NOMO-1 treated with dmso at 0.1 percent for 144 hours (cell line): ENCODE results near the gene DHCR24.
"Not testable (repeated sequence)": the region's sequence is repeated elsewhere in the genome, so short reads cannot be mapped to it uniquely, and the experiment has no call there.

Source experiments
- DNase-seq: peaks from one replicate; lab custom pipeline; 2025; ENCODE audit not compliant: unreplicated experiment; lab: John Stamatoyannopoulos, UW

Gene DHCR24

DNA sequence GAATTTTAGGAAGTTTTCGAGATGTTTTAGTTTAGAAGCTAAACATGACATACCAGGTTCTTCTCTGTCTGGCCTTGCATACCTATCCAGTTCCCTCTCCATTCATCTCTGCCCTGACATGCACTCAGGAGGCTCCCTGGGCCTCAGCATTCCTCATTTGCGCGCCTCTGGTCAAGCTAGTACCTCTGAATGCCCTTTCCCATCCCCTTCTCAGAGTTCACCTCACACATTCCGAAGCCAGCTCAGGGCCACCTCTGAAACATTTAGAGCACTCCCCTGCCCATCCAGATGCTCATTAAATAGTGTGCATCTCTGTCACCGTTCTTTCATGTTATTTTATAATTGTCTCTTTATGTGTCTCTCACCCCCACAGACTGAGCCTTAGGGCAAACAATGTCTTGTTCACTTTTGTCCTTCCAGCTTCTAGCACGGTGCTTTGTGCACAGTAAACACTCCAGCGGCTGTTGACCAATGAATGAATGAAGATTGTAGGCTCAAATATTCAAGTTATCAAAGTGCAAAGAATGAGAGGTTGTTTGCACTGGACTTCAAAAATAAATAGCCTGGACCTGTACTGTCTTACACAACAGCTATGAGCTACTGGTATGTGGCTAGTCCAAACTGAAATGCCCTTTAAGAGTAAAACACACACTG lies 1.2 kb upstream of the DHCR24 start:
- no peak for DNase-seq

DNA sequence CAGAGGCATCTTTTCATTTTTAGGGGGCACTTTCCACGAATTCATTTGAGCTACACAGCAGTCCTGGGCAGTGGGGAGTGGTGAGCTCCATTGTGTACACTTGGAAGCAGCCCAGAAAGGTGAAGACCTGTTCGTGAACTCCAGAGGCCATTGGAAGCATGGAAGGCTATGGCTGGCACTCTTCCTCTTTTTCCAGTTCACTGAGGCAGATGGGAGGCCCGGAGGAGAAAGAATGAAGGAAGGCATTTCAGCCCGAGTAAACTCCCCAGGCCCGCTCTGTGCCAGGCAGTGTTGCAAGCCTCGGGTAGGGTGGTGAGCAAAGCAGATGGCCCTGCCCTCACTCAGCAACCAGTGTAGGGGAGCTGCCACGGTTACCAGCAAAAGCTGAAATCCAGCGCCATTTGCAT lies 673 bp upstream of the DHCR24 start:
- DNase-seq: no peak

DNA sequence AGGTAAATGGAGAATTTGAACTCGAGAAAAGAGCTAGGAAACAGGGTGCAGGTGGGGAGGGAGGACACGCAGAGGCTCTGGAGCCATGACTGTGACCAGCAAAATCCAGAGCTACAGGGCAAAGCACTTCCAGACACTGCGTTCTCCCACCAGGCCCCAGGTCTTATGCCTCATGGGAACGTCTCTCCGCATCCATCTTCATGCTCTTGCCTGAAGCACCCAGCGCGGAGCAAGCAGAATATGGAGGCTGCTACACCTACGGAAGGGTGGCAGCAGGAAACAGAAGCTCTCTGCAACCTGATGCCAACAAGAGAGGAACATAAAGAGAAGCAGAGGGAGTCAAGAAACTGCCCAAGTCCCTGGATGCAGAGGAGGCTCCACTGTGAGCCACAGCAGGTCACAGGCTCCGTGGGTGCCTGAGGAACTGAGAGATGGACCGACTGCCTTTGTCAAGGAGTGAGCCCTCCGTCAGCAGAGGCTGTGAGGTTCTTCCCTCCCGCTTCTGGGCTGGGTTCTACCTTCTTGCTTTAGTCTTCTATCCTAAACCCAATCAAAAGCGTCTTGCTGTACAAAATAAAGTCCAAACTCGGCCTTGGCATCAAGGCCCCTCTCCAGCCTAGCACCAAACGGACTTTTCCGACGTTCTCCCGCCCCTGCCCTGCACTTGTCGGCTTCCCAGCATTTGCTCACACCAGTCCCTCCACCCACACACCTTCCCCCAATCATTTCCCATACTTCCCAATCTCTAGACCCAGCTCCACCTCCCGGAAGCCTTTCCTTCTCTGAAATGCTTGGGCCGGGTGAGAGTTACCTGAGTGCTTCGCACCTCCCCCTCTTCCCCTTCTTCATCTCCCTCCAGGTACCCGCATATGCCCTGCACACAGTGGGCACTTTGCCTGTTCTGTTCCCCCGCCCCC lies 930 bp downstream of the DHCR24 start:
- DNase-seq: no peak

DNA sequence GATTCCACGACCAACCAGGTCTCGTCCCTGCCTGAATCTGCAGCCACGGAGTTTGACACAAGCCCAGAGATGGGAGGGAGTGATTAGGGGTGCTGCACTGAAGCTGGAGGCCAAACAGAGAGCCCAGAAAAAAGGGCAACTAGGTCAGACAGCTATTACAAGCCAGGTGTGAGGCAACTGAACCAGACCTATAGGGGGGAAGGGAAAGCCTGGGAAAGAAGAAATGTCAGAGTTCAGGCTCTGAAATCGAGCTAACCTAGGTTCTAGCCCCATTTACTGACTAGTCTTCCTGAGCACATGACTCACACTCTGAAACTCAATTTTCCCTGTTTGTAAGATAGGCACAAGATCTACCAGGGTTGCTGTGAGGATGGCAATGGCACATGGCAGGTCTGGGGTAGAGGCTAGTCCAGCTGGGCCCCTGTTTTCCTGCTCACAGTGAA lies 1.7 kb downstream of the DHCR24 start:
- DNase-seq: no peak

DNA sequence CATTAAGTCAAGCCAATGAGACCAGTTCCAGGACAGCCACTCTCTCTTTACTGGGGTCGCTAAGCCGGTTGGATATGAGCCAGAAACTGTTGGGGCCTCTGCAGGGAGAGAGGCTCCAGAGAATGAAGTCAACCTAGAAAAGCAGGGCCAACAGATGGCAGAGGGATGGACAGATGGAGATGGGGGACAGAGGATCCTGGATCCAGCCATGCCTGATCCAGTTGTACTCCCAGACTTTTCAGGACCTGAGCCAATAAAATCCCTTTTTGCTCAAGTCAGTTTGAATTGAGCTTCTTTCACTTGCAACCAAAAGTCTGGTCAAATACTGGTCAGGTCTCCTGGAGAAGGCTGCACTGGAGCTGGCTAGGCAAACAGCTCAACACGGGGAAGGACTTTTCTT lies 2.2 kb downstream of the DHCR24 start:
- DNase-seq: no peak

DNA sequence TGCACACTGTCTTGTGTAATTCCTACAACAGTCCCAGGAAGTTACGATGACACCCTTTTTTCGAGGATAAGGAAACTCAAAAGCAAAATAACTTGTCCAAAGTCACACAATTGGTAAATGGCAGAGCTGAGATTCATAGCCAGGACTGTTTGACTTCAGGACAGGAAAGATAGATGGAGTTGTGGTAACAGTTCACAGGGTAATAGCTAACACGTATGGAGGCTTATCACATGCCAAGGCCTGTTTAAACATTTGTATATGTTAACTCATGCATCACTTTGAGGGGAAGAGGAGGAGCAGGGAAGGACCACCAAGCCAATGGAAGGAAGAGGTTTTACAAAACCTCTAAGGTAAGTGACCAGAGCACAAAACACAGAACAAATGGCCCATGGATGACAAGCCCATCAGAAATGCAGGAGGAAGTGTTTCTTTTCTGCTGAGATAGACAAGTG lies 2.8 kb downstream of the DHCR24 start:
- DNase-seq: no peak

DNA sequence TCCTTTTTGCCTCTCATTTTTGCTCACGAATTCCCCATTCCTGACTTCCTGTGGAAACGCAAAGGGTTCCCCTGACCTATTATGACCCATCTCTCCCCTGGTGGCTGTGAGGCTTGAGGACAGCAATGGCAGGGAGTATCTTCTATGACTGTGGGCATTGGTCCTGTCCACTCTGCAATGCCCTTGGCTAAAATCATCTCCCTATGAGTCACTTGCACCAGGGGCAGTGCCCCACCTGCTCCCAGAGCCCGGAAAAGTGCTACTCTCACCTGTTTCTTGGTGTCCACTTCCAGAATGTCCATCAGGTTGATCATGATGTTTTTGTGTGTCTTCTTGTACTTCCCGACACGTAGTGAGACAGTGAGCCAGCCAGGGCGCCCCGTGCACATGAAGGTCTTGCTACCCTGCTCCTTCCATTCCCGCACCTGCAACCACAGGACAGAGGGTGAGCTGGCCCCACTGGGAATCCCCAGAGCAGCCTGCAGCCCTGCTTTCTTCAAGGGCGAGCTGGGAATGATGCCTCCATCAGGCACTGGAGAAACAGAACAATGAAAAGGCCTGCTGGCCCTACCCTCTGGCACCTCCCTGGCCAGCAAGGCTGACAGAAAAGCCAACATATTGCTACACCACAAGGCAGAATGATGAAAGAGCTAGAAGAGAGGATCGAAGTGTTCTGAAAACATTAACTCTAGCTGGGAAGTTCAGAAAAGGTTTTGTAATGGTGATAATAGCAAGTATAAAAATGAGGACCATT lies 3.5 kb downstream of the DHCR24 start:
- no peak for DNase-seq

DNA sequence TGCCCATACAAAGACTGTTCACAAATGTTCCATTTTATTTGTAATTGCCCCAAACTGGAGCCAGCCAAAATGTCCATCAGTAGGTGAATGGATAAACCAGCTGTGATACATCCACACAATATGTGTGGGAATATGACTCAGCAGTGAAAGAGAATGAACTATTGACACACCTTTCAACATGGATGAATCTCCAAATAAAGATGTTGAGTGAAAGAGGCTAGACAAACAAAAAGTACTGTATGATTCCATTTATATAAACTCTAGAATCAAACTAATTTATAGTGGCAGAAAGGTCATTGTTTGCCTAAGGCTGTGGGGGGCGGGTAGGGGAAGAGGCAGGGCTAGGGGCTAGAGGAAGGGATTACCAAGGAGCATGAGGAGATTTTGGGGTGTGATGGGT lies 4.5 kb downstream of the DHCR24 start:
- no peak for DNase-seq

DNA sequence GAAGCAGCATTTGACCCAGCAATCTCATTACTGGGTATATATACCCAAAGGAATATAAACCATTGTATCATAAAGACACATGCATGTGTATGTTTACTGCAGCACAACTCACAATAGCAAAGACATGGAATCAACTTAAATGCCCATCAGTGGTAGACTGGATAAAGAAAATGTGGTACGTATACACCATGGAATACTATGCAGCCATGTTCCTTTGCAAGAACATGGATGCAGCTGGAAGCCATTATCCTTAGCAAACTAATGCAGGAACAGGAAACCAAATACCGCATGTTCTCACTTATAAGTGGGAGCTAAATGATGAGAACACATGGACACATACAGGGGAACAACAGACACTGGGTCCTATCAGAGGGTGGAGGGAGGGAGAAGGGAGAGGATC lies 5.4 kb downstream of the DHCR24 start:
- not testable (repeated sequence) for DNase-seq

DNA sequence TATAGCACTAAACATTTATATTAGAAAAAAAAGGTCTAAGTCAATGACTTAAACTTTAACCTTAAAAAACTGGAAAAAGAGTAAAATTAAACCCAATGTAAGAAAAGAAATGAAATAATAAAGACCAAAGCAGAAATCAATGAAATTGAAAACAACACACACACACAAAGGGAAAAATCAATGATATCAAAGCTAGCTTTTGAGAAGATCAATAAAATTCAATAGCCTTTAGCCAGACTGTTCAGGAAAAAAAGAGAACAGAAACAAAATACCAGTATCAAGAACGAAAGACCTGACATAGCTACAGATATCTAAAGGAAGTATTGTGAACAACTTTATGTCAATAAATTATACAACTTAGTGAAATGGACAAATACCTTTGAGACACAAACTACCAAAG lies 7.1 kb downstream of the DHCR24 start:
- DNase-seq: no peak

DNA sequence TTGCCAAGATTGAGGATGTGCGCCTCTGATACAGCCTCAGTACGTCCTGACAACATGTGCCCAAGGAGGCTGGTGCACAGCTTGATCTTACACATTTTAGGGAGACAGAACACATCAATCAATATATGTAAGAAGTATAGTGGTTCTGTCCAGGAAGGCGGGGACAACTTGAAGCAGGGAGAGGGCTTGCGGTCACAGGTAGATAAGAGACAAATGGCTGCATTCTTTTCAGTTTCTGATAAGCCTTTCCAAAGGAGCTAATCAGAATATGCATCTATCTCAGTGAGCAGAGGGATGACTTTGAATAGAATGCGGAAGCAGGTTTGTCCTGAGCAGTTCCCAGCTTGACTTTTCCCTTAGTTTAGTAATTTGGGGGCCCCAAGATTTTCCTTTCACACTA lies 10.2 kb downstream of the DHCR24 start:
- DNase-seq: no peak

DNA sequence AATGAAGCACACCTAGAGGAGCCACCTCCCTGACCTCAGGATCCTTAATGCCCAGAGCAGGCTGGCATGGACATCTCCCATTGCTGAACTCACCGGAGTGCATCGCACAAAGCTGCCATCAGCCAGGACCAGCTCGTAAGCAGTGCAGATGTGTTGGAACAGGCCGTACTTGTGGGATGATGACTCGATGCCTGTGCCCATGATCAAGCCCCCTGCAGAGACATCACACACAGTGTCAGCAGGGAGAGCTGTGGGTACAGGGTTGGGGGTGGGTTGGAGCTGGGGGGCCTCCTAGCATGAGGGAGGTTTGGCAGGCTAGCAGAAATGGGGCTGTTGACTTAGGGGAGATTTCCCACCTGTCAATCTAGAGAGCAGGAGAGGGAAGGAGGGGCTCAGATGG lies 12.0 kb downstream of the DHCR24 start:
- DNase-seq: no peak

DNA sequence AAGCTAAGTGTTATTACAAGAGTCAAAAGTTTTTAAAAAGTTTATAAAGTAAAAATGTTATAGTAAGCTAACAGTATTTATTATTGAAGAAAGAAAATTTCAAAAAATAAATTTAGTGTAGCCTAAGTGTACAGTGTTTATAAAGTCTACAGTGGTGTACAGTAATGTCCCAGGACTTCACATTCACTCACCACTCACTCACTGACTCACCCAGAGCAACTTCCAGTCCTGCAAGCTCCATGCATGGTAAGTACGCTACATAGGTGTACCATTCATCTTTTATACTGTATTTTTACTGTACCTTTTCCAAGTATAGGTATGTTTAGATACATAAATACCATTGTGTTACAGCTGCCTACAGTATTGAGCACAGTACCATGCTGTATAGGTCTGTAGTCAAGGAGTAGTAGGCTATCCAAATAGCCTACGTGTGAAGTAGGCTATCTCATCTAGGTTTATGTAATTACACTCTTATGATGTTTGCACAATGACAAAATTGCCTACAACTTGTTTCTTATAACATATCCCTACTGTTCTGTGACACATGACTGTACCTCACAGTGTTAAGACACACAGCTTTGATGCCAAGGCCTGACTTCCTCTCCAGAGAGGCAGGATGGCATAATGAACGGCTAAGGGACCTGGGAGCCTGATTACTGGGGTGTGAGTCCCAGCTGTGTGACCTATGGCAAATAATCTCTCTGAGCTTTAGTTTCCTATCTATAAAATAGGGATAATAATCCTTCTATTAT lies 12.7 kb downstream of the DHCR24 start:
- DNase-seq: no peak

DNA sequence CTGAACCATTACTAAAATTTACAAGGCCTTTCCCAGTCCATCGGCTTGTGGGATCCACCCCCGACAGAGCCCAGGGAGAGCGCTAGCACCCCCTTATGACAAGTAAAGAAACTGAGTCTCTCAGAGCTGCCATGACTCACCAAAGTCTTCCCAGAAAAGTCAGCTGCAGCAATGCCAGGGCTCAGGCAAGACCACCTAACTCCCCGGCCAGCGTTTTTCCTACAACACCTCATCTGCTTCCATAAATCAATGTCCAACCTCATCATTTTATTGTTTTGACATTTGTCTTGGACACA lies 15.0 kb downstream of the DHCR24 start:
- DNase-seq: no peak

DNA sequence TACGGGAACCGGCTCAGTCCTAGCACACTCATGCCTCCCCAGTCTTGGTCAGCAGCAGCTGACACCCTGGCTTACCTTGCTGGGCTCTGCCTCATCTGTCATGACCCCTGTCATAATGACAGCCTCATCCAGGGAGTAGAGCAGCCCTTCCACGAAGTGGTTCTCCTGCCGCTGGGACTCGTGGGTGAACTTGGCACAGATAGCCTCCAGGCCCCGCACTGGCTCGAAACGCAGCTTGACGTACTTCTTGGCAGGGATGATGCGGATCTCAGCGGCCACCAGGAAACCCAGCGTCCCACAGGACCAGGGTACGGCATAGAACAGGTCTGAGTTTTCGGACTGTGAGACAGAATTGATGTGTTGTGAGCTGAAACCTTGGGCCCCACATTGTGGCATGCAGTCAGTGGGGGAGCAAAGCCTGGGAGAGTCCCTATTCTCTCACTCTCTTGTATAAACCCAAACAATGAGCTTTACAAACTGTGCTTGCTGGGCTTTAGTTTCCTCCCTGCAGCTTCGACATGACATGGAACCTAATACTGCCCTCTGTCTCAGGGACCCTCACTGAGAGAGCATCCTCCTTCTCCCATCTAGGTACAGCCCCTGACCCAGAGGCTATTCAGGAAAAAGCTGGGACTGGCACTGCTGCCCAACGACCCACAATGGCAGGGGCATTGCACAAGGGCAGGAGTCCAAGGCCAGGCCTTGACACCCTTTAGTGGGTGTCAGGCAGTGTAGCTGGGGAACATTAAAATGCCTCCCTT lies 15.5 kb downstream of the DHCR24 start:
- DNase-seq: no peak

DNA sequence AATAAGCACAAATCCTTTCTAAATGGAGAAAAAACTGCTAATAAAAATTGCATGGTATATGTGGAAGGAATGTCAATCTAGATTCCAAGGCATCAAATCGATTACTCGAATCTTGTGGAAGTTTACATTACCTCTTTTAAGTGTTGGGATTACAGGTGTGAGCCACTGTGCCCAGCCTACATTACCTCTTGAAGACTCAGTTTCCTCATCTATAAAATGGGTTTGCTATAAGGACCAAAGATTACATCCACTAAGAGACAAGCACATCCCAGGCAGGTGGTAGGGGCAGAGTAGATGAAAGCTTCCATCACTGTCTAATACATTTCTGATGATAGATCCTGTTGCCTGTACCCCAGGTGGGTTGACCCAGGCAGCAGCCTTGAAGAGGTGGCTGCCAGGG lies 16.1 kb downstream of the DHCR24 start:
- DNase-seq: no peak

DNA sequence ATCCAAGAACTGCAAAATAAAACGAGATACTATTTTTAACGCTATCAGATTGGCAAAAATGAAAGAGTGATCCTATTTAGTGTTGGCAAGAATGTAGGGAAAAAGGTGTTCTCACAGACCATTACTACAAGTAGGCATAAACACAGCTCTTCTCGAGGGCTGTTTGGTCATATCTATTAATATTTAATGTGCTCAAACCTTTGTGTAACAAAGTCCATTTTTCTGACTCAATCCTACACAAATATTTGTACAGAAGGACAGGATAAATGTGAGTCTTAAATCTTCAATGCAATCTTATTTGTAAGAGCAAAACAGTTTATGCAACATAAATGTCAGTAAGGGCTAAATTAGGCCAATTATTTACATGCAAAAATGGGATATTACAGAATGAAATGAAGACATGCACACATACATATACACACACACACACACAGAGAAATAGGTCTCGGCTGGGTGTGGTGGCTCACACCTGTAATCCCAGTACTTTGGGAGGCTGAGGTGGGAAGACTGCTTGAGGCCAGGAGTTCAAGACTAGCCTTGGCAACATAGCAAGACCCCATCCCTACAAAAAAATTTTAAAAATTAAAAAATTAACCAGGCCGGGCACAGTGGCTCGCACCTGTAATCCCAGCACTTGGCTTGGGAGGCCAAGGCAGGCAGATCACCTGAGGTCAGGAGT lies 17.7 kb downstream of the DHCR24 start:
- no peak for DNase-seq

DNA sequence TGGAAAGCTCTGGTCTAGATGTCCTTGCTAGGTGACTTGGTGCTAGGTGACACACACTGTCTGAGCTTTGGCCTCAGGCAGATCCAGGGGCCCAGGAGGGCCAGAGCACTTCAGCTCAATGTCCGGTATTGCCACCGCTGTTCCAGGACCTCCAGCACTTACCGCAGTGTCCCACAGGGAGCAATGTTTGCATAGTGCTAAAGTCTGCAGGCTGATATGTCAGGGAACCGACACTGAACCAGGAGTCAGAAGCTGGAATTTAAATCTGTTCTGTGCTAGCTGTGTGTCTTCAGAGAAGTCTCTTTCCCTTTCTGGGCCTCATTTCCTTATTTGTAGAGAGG lies 19.3 kb downstream of the DHCR24 start:
- DNase-seq: no peak

DNA sequence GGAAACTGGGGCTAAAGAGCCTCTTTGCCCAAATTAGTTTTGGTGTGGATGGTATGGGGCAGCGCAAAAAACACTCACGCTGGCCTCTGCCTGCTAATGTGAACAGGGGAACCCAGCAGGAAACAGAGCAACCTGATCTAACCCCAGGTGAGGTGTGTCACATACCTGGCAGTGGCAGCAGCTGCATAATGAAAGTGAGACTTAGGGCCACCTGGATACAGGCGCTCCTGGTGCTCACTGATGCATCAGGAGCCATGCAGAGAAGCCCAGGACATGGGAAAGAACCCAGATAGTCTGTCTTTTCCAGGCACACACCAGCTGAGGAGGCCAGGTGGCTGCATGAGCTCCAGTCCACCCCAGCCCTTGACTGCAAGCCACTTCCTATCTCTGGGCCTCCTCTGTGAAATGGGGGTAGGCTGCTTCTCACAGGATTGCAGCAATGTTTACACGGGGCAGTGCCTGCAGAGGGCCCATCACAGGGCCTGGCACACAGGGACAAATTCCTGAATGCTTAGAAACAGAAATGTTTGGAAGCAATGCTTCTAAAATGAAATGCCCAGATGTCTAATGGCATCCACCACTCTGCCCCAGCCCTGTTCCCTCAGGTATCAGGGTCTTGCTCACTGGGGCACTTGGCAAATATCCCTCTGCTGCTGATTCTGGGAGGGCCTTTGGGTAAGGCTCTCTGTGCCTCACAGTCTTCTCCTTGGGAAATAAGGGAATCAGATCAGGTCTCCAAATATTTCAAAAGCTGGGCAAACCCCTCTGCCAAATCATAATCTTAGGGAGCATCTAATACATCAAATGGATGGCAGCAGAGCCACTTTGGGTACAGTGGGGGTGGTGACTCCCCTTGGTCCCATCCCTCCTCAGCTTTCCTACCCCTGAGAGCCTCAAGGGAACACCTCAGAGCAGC lies 19.9 kb downstream of the DHCR24 start:
- DNase-seq: no peak
